CD8-positive, alpha-beta memory T cell (primary cell): ENCODE measurements around the gene TYW3. TPM values are rescaled to one million over a fixed set of nuclear protein-coding genes. Genes with fewer than 3 reads are reported as not detected.

Experiments used
- CTCF ChIA-PET: fragments of 350-600 bp; sonication (Branson Sonifier 250); formaldehyde crosslinking; loops from one replicate; lab custom pipeline; 2021; ENCODE audit warnings: antibody characterized with exemption; lab: Charles Lee
- POLR2A ChIA-PET: fragments of 350-600 bp; sonication (Branson Sonifier 250); formaldehyde crosslinking; loops from one replicate; lab custom pipeline; 2021; ENCODE audit warnings: antibody characterized with exemption; lab: Charles Lee
- DNase-seq, 5 donors: peaks; one replicate each; pipeline versions ENCODE4 v3.0.0 to v3.0.0-alpha.2; 2020 to 2022; ENCODE audit warnings: mixed read lengths in 1 of 5
- H3K27ac ChIP-seq: one replicate; pipeline ENCODE4 v1.7.0; 2013; ENCODE audit warnings: low read depth, mild to moderate bottlenecking, low read length, moderate library complexity
- H3K27me3 ChIP-seq: 2 replicates; pipeline ENCODE4 v1.7.0; 2013; ENCODE audit warnings: low read length, mild to moderate bottlenecking; ENCODE audit not compliant: insufficient read depth, poor library complexity, severe bottlenecking
- H3K36me3 ChIP-seq: 2 replicates; pipeline ENCODE4 v1.7.0; 2013; ENCODE audit warnings: mild to moderate bottlenecking, low read length, moderate library complexity; ENCODE audit not compliant: insufficient read depth
- H3K4me1 ChIP-seq: 2 replicates; pipeline ENCODE4 v1.7.0; 2013; ENCODE audit warnings: mild to moderate bottlenecking, low read length, moderate library complexity; ENCODE audit not compliant: insufficient read depth
- H3K4me3 ChIP-seq: 2 replicates; pipeline ENCODE4 v1.7.0; 2013; ENCODE audit warnings: mild to moderate bottlenecking, low read length
- H3K9me3 ChIP-seq: 2 replicates; pipeline ENCODE4 v1.7.0; 2013; ENCODE audit warnings: mild to moderate bottlenecking, low read length
- H3K27ac Mint-ChIP-seq, 8 donors: one replicate each; pipeline ENCODE4 v1.8.0; 2020 to 2021; ENCODE audit warnings: mixed read lengths in 8 of 8, mild to moderate bottlenecking in 6 of 8, inconsistent platforms in 3 of 8, moderate library complexity in 3 of 8
- H3K27me3 Mint-ChIP-seq, 2 donors: one replicate each; pipeline ENCODE4 v1.8.0; 2020 to 2021; ENCODE audit warnings: mixed read lengths in 2 of 2, mild to moderate bottlenecking in 1 of 2, moderate library complexity in 1 of 2
- H3K36me3 Mint-ChIP-seq, 3 donors: one replicate each; pipeline ENCODE4 v1.8.0; 2020 to 2021; ENCODE audit warnings: mixed read lengths in 3 of 3, inconsistent platforms in 1 of 3, mild to moderate bottlenecking in 1 of 3
- H3K4me1 Mint-ChIP-seq, 3 donors: one replicate each; pipeline ENCODE4 v1.8.0; 2020 to 2021; ENCODE audit warnings: mixed read lengths in 3 of 3, inconsistent platforms in 1 of 3, mild to moderate bottlenecking in 1 of 3
- H3K4me3 Mint-ChIP-seq, 7 donors: one replicate each; pipeline ENCODE4 v1.8.0; 2020 to 2021; ENCODE audit warnings: mixed read lengths in 7 of 7, mild to moderate bottlenecking in 6 of 7, moderate library complexity in 4 of 7, inconsistent platforms in 2 of 7
- H3K9me3 Mint-ChIP-seq, 5 donors: one replicate each; pipeline ENCODE4 v1.8.0; 2020 to 2022; ENCODE audit warnings: mixed read lengths in 5 of 5, mild to moderate bottlenecking in 3 of 5, moderate library complexity in 2 of 5, inconsistent platforms in 1 of 5
- polyA plus RNA-seq: library from polyadenylated mRNA; unstranded; fragments of 300-500 nt; fragmentation: Illumina TruSeq; gene quantifications from one replicate; pipeline ENCODE4 v1.2.3, GENCODE V29; 2021
- total RNA-seq, 2 experiments: library from RNA; stranded (reverse); gene quantifications; one replicate each; pipeline ENCODE4 v1.2.3, GENCODE V29; 2021

The TYW3 gene
- total and polyA plus RNA-seq, 3 experiments from 2014 or later, result 15.0 to 42.0 (median 40.3) TPM

DNA sequence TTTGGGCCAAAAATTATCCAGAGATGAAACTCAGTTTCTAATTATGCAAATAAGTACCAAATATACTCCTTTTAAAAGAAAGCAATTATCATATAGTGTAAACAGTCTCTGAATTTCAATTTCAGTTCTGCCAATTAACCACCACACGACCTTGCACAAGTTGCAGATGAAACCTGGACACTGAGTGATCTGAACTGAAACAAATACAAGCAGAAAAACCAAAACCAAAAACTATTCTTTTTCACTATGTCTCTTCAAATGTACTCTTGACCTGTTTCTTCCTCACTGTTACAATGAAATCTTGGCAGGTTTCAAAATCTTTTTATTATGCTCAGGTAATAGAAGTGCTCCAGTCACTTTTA is 79.2 kb downstream of the TYW3 start:
- H3K36me3 ChIP-seq, result no peaks in the 10 kb centered on the region
- peaks cover 0 to 4% of the 10 kb centered on the region in 2 donors for H3K27me3 Mint-ChIP-seq
- ChIA-PET CTCF (no interaction called here), POLR2A (no interaction called here)
- H3K4me3 Mint-ChIP-seq, result no peak overlapping the region
- no peaks in the 10 kb centered on the region for H3K36me3 Mint-ChIP-seq
- H3K4me1 ChIP-seq, result no peaks in the 10 kb centered on the region
- DNase-seq, result no peak
- H3K9me3 ChIP-seq, result no peaks in the 10 kb centered on the region
- no peak overlapping the region for H3K4me3 ChIP-seq
- H3K27me3 ChIP-seq, result no peaks in the 10 kb centered on the region
- peaks cover 0 to 4% (median 0%) of the 10 kb centered on the region in 5 donors for H3K9me3 Mint-ChIP-seq
- no peak overlapping the region for H3K27ac Mint-ChIP-seq
- no peak overlapping the region for H3K27ac ChIP-seq
- no peaks in the 10 kb centered on the region for H3K4me1 Mint-ChIP-seq

Other genes starting within 250 kb of the TYW3 start
- gene LRRC53, start 220.5 kb upstream of the TYW3 start, total RNA-seq, result not detected
- not detected for gene LRRC53, start 220.5 kb upstream of the TYW3 start, polyA plus RNA-seq
- not detected for gene ERICH3, start 59.4 kb upstream of the TYW3 start, total RNA-seq
- not detected for gene ERICH3, start 59.4 kb upstream of the TYW3 start, polyA plus RNA-seq
- gene CRYZ, start 102 bp upstream of the TYW3 start, total RNA-seq, result 10 to 100 TPM; 13.1 to 13.7 TPM
- gene CRYZ, start 102 bp upstream of the TYW3 start, polyA plus RNA-seq, result 51.7 TPM